Stimulated activated CD4-positive, alpha-beta T cell treated with anti-CD3 and anti-CD28 coated beads, Interleukin-2, amount 100 ng/mL, for 4 hours (primary cell): ENCODE results near the gene EPB42.

Experiments
- DNase-seq: peaks from one replicate; pipeline ENCODE4 v3.0.0-alpha.2; 2020; ENCODE audit warnings: low read depth

Gene EPB42

DNA sequence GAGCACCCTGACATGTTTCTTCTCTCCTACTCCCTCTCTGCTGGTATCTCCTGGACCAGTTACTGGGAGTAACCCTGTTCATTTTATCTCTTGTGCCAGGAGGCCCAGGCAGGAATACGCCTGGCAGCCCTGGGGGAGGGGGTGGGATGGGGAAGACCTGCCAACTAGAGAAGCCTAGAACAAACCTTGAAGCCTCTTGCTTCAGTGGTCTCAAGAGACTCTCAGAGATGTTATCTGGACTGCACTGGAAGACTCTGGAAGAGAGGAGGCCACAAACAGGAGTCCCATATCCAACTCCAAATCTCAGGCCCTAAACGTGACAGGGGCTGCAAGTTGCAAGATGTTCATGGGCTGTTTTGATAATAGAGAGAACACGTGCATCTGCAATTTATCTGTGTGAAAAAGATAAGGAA is at the start of gene EPB42:
EPB42 (minus strand) TSS at position 28 of the 413 bp plus-strand sequence. CDS start 193 bp downstream, outside the sequence.
- no peak for DNase-seq

DNA sequence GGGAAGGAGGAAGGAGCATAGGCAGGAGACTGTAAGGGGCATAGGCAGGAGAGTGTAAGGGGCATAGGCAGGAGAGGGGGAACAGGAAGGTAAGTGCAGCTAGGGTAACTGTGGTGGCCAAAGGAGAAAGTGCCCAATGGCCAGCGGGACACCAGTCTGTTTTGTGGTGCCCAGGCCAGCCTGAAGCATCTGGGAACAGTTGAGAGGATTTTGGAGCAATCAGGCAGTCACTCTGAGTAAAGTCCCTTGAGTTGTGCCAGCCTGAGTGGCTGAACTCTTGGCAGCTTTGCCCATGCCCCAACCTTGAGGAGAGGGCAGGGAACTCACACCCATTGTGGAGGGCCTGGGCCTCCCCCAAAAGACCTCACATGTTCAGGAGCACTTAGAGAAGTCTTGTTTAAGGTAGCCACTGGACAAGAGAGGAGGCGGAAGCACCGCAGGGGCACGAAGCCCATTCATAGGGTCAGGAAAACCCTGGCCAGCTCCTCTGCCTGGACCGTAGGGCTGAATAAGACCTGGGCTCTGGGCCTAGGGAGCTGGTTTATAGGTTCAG is 49.4 kb upstream of the EPB42 start:
- DNase-seq: no peak

DNA sequence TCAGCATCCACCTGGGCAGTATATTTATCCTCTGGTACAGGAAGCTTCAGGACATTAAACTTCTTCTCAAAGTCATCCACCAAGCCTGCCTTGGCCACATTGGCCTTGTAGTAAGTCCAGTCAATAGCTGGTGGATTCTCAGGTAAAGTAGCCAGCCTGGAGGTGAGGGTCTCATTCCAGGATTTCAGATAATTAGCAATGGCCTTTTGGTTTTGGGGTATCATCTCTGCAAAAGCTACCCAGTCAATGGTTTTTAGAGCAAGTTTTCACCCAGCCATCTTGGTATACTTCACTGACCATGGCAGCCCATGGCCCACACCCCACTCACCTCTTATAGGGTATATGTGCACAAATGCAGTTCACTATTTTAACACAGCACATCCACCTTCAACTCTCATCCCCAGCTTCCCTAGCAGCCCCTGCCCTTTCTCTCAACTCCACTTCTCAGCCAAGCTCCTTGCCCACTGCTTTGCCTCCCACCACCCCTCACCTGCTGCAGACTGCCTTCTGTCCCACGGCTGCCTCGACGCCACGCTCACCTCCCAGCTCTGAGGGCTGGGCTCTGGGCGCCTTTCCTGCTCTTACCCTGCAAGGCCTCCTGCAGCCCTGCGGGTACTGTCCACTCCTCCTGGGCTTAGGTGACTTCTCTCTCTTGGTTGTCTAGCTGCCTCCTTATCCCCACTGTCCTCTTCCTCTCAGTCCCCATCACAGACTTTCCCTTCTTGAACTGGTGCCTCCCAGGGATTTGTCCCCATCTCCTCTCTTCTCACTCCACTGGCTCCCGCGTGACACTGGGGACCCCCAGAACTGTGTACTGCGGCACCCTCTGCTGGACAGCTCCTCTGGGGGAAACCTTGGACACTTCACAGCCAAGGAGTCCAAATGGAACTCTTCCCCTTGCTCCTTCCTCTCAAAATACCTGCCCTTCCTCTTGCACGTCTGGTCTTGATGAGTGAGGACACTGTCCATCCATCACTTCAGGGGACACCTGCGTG is 47.6 kb upstream of the EPB42 start:
- no peak for DNase-seq

GRCh38 chr15:43267439-43267838 is 46.6 kb upstream of the EPB42 start:
- no peak for DNase-seq

DNA sequence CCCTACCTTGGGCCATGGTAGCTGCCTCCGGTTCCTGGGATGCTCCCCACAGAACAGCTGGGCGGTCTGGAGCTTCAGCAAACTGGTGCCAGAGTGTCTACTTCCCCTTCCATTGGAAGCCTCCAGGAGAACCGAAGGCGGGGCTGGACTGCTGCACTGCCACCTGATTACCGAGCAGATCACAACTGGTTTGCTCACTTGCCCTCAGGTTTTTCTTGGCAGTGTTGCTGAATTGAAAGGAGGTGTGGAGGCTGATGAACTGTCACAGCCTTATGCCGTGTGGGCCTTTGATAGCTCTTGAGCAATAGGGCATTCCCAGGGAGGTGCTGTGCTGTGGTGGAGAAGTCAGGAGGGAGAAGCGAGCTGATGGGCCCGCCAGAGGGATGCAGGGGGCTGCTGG is 46.0 kb upstream of the EPB42 start, which contains the start of gene TGM5:
TGM5 (minus strand) TSS at position 95 of the 400 bp plus-strand sequence; CDS start at position 16, 79 bp downstream.
- no peak for DNase-seq

GRCh38 chr15:43266386-43266785 is 45.6 kb upstream of the EPB42 start:
- no peak for DNase-seq

DNA sequence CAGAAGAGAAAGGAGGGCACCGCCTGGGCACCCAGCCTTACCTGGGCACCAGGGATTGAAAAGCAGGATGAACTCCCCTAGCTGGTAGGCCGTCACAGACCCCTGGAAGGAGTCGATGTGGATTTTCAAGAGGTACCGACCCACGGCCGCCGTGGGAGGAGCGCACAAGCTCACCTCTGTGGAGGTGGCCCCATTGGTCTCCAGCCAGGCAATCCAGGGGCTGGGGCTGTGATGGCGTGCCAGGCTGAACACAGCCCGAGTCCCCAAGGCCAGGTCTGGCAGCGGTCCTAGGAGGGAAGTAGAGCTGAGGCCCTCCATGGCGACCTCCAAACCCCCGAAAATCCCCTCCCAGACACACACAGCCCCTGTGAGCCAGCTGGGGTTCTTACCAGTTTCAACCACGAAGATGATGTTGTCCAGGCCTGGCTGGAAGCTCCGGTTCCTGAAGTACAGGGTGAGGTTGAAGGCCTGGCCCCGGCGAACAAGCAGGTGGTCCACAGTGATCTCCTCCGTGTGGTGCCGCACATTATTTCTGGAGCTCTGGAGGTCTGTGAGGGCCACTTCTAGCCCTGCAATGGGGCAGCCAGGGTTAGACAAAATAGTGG is 39.3 kb upstream of the EPB42 start:
- DNase-seq: no peak

GRCh38 chr15:43258781-43259180 is 38.0 kb upstream of the EPB42 start:
- no peak for DNase-seq

DNA sequence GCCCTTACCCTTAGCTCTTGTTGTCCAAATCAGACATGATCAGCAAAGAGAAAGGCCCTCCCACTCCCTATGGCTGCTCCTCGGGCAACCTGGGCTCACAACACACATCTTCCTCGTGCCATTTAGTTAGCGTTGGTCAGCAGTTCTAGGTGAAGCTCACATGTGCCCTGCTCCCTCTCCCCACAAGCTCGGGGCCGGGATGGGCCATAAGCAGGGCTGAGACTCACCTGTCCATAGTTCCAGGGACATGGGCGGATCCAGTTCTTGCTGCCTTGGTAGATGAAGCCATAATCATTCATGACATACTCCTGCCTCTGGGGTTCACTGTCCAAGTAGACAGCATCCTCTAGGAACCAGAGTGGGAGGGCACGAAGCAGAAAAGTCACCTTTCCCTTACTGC is 35.5 kb upstream of the EPB42 start:
- no peak for DNase-seq

DNA sequence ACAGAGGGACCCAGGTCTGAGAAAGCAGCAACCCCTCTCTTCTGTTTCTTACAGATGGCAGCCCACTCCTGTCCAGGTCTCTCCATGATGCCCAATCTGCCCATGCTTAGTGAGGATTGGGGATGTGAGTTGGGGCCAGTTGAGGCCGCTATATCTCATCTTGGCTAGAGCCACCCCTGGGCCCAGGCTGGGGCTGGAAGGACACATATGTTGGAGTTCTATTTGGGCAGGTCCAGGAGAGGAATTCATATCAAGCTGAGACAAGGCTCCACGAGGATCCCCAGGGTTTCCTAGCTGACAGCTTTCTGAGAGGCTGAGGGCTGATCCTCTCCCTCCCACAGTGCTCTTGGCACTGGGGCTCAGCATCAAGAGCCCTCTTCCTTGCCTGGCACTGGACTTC is 34.6 kb upstream of the EPB42 start:
- no peak for DNase-seq

DNA sequence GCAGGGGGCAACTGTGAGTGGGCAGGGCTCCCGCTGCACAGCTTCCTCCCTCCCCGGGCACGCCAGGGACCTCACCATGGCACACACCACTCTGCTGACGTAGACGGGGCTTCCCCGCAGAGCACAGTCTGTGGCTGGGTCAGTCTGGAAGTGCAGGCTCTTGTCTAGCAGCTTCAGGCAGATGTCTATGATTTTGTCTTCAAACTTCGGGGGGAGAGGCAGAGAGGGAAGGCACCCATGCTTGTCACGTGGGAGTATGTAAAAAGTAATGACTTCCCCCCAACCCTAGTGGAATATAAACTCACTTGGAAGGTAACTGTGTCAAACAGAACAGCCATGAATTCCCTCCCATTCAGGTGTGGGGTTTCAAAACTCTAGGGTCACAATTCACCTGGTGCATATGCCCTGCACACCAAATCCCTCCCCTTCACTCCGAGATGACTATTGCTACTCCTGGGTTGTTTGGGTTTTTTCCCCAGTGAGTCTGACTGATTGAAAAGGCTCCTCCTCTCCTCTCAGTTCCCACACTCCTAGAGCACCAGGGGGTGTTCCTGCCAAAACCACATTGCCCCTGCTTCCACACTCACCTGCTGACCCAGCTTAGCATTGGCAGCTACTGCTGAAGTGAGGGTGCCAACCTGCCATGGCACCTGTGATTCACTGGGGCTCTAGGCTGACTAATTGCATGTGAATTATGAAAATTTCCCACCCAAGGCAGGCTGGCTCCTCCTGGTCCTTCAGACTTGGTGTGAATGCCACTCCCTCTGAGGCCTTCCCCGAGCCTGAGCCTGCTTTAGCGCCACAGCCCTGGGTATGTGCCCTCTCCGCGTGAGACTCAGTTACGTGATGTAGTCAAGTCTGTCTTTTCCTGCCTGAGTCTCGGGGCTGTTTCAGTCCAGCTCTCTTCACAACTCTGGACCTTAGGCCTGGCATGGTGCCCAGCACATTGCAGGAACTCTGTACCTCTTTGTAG is 32.9 kb upstream of the EPB42 start:
- no peak for DNase-seq

- no peak for DNase-seq
These were observed 31.0 kb upstream of the EPB42 start for GRCh38 chr15:43251871-43252250.

DNA sequence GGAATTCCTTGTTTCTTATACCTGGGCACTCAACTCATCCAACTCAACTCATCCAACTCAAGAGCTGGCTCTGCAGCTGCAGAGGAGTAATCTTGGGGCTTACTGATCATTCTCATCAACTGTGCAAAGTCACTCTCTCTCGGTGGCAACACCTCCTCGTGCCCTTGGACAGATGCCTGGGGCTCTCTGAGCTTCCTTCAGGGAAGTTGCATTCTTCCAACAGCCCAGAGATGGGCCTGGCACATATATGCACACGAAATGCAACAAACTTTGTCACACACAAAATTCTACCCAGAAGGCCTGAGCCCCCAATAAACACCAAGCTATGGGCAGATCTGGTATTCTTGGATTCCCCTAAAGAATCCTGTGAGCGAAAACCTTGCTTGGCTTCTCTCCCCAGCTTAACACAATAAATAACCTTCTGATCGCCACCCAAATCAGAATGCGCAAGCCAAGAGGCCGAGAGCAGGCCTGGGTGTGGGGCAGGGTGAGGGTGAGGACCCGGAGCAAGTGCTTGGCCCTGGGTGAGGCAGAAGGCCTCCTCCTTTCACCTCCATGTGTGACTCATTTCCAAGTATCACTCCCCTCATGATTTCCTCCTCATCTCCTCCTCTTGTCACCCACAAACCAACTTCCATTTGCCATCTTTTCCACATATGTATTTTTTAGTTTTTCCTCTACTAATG is 30.5 kb upstream of the EPB42 start:
- DNase-seq: no peak

- DNase-seq: no peak
These were observed 30.0 kb upstream of the EPB42 start for GRCh38 chr15:43250785-43251184.

DNA sequence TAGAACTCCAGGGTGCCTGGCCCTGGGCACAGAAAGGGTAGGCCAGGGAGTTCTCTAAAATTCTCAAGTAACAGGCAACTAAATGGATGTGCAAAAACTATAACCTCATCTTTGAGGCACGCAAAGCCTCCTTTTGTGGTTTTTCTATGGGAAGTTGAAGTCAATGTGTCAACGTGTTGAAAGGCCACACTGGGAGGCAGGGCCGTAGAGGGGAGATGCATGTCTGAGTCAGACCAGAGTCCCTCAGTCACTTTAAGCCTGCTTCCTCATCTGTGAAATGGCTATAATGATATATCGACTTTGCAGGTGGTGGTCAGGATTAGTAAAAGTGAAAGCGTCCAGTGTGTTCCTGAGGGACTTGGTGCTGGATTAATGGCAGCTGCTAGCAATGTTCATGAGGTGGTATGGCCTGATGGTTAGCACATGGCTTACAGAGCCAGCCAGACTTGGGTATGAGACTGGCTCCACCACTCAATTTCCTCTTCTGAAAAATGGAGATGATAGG is 28.9 kb upstream of the EPB42 start:
- DNase-seq: no peak

DNA sequence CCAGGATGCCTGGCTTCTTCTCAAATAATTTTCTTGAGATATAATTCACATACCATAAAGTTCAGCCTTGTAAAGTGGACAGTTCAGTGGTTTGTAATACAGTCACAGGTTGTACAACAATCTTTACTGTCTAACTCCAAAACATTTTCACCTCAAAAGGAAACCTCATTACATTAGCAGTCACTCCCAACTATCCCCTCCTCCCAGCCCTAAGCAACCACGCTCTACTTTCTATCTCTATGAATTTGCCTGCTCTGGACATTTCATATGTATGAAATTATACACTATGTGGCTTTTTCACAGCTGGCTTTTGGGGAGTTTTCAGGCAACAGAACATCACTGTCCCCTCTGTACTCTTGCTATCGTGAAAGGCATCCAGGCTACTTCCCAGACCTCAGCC is 28.4 kb upstream of the EPB42 start:
- no peak for DNase-seq

GRCh38 chr15:43246261-43246774 is 25.5 kb upstream of the EPB42 start:
- no peak for DNase-seq

- DNase-seq: no peak
These were observed 23.3 kb upstream of the EPB42 start for GRCh38 chr15:43244092-43244491.

DNA sequence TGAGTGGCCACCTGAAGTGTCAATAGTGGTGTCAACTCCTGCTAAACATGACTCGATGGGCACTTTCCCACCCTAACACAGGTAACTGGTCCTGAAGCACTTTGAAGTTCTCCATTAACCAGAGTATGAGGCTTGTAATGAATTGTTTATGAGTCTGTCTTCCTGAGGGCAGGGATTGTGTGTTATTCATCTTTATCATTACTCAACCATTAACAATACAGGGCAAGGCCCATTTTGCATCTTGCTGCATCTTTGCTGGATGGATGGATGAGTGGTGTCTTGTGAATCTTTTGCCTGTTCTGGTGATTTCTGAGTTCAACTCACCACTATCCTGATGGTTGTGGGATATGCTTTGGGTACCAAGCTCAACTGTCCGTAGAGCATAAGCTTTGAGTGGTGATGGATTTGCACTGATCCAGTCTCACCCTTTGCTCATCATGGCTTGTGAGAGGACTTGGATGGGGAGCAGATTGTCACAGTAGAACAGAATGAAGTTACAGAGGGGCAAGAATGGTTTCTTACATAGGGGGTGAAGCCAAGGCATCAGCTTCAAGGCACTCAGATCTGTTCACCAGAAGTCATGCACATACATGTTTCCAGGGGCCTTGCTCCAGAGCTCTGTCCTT is 22.3 kb upstream of the EPB42 start:
- no peak for DNase-seq

DNA sequence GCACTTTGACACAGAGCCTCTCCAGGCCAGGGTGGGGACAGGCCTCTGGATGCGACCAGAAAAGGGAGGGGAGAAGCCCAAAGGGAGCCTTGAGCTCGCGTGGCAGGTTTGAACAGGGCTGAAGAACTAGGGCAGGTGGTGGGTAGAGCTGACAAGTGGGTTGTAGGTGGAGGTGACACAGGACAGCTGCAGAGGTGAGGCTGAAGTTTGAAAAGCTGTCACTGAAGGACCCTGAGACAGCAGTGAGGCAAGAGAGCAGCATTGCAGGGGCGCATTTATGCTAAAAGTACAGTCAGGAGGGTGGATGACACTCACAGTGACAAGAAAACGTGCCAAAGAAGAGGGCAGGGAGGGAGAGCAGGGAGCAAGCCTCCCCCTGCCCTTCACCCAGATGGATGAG is 21.8 kb upstream of the EPB42 start:
- DNase-seq: no peak
